Measurements from ENCODE around the gene FOXD4L1. TPM values are rescaled to one million over a fixed set of nuclear protein-coding genes. Genes with fewer than 3 reads are reported as not detected.
"Not testable (repeated sequence)": the region's sequence is repeated elsewhere in the genome, so short reads cannot be mapped to it uniquely, and the experiment has no call there.

Gene FOXD4L1
- total RNA-seq, 1 experiment from 2014 or later: not detected

DNA sequence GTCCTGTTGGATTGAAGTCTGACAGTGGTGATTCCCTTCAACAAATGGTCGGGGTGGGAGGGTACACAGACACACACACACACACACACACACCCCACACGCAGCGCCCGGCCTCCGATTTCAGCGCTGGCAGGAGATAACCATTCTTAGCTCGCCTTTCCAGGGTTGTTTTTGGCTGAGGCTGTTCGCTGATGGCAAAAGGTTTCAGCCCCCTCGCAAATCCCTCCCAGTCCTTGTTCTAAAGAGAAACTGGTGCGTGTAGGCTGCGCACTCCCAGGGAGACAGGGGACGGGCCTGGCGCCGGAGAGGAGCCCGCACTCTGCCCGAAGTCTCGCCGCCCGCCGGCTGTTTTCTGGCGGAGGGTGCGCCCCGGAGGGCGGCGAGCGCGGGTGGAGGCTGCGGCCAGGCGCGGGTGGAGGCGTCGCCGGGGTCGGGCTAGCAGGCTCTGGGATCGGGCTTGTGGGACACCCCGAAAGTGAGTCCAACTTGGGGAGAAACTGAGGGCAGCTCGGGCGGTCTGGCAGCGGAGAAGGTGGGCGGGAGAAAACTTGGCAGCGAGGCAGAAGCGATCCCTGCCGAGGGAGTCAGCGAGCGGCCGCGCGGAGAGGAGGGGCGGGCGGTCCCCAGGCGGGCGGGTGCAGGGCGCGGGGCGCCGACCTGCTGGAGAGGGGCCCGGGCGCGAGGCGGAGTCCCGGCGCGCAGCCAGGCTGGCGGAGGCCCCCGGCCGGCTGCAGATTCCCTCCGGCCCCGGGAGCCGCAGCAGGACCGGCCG, 42.9 kb downstream of the FOXD4L1 start:
- not testable (repeated sequence) for H3K18ac ChIP-seq (ENCODE audit: insufficient read length, low read depth, low read length); H3K79me1 ChIP-seq (ENCODE audit: insufficient read depth, low read depth, low read length, poor library complexity, severe bottlenecking); H4K8ac ChIP-seq (replicated peaks; ENCODE audit: insufficient read length, low read depth, low read length); H3K9me3 ChIP-seq (ENCODE audit: control insufficient read depth, low read depth, low read length); H4K91ac ChIP-seq (ENCODE audit: insufficient read length, low read depth, low read length); H3K36me3 Mint-ChIP-seq (ENCODE audit: insufficient read depth in 1 of 3, low read depth in 3 of 3); H4K20me1 ChIP-seq (ENCODE audit: control insufficient read depth, insufficient read depth, insufficient read length); H3K23me2 ChIP-seq (ENCODE audit: insufficient read length, low read depth, low read length, poor library complexity, severe bottlenecking); H2BK12ac ChIP-seq (ENCODE audit: insufficient read length, low read depth, low read length); H3T11ph ChIP-seq (ENCODE audit: low read length); H2AK5ac ChIP-seq (ENCODE audit: insufficient read length, low read length); H3K4ac ChIP-seq (ENCODE audit: low read depth, low read length); H2AFZ ChIP-seq (ENCODE audit: low read length); H3K27ac Mint-ChIP-seq; H3K27ac ChIP-seq (ENCODE audit: insufficient read length, low read depth, low read length); H3K56ac ChIP-seq (ENCODE audit: insufficient read length, low read depth, low read length); H3K4me1 Mint-ChIP-seq; H3K79me2 ChIP-seq (ENCODE audit: insufficient read depth, low read length); H3K23ac ChIP-seq (ENCODE audit: insufficient read length, low read depth, low read length); H3K27me3 ChIP-seq (ENCODE audit: insufficient read depth, low read length); H2BK5ac ChIP-seq (ENCODE audit: insufficient read length, low read length); H3K9me3 Mint-ChIP-seq; H3K4me1 ChIP-seq (ENCODE audit: insufficient read depth, low read length); H4K5ac ChIP-seq (ENCODE audit: insufficient read length, low read depth, low read length); H2BK120ac ChIP-seq (ENCODE audit: low read depth, low read length, poor library complexity, severe bottlenecking); H3K9ac ChIP-seq (ENCODE audit: extremely low read depth, insufficient read length, low read length); H2BK15ac ChIP-seq (ENCODE audit: low read depth, low read length); H3K14ac ChIP-seq (ENCODE audit: insufficient read depth, low read length); H2BK20ac ChIP-seq (ENCODE audit: low read depth, low read length, poor library complexity, severe bottlenecking)
- peaks cover 49% of the 10 kb centered on the region for H3K27me3 Mint-ChIP-seq (ENCODE audit: low read depth)
- DNase-seq: peak; percentile 38
- no CpG with 5 or more reads among the region's 71 CpGs for WGBS (ENCODE audit: extremely low coverage, insufficient read length, low lambda C conversion rate)
- peak overlapping the region; percentile 62 to 80 for H3K4me3 Mint-ChIP-seq
- H3K4me2 ChIP-seq (ENCODE audit: insufficient read depth, insufficient read length, low read length): peak overlapping the region; percentile 48

All from H9 (cell line).